HT-29 (cell line): ENCODE measurements around the gene MYH14. TPM values are rescaled to one million over a fixed set of nuclear protein-coding genes. Genes with fewer than 3 reads are reported as not detected.
A peak's percentile ranks its signal among the peaks of the same experiment; 100 is the strongest.

Experiments used
- DNase-seq: peaks from one replicate; pipeline ENCODE4 v3.0.0-alpha.2; 2015; ENCODE audit warnings: low spot score
- total RNA-seq: library from RNA; depleted of rRNA; stranded (reverse); fragments of >200 nt; shearing (Covaris generic); gene quantifications from 2 replicates; pipeline ENCODE4 v1.2.3, GENCODE V29; 2014; rRNA removed

Gene MYH14
- total RNA-seq: 130 and 172 TPM in 2 replicates

DNA sequence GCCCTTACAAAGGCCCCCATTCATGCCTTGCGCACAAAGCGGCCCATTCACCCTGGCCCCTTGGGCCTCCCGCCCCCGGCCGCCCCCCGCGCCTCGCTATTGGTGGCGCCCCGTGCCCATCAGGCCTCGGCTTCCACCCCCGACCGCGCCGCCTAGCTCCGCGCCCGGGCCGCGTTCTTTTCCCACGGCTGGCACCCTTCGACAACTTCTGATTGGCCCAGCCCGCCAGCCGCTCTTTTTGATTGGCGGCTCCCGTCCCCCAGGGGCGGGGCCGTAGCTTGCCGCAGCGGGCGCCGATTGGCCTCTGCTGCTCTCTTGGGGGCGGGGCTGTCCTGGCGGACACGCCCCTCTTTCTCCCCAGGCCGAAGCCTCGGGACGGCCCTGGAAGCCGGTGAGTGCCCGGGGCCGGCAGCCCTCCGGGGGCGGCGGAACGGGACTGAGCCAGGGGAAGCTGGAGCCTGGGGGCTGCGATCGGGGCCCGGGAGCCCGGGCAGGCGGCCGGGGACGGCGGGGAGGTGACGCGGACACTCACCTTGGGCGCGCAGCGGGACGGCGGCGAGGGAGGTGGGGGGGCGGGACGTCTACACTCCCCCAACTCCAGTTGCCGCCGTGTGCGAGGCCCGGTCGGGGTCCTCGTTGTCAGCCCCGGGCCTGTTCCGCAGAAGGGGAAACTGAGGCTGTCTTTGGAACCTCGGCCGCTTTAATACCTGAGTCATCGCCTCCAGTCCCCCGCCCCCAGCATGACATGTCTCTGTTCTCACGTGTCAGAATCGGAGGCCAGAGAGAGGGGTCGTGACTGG lies at the start of gene MYH14:
TSS of gene MYH14 (plus strand) at position 342 of the 800 bp plus-strand sequence. CDS start 6,744 bp downstream, outside the sequence.
- DNase-seq: peak; percentile 100

DNA sequence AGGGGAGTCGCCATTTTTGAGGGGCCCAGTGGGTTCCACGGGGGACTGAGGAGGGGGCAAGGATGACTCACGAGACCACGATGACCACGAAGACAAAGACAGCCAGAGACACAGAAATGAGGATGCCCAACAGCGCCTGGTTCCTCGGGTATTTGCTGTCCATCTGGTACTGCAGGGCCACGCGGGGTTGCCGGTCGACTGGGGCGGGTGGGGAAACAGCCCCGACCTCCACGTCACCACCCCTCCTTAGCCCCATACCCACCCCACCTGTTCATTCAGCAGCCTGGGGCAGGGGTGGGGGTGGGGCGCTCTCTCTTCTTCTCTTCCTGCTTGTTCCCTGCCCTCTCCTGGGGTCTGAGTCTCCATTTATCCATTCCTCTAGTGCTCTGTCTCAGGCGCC lies 48.9 kb upstream of the MYH14 start:
- DNase-seq: no peak

DNA sequence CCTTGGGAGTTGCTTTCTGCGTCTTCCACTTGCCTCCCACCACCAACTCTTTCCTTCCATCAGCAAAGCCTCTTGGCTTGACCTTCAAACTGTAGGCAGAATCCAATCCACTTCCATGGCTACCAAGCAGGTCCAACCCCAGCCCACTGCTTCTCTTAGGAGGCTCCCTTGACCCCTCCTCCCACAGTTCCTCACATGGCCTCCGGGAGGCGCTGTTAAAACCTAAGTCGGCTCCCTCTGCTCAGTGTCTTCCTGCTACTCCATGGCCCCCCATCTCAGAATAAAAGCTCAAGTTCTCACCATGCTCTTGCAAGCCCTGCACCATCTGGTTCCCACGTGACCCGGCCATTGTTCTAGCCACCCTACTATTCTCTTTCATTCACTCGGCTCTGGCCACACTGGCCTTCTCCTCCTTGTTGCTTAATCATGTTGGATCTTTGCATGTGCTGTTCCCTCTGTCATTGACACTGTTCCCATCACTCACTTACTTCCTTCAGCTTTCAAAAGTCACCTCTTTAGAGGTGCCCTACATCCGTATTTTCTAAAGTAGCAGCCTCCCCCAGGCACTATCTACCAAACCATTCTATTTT lies 47.8 kb upstream of the MYH14 start:
- no peak for DNase-seq

DNA sequence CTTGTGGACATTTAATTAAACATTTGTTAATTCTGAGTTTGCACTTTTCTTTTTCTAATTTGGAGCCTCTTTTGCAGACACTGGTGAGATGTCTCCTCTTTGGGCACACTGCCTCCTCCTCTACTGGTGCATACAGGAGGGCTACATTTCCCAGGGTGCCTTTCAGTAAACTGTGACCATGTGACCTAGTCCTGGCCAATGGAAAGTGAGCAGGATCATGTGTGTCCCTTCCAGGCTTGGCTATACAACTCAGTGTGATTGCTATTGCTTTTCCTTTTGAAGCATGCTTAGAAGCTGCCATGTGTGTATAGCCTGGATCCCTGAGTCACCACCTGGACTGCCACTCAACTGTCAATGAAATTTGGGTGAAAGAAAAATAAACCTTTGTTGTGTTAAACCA lies 44.8 kb upstream of the MYH14 start:
- peak; percentile 28 for DNase-seq

DNA sequence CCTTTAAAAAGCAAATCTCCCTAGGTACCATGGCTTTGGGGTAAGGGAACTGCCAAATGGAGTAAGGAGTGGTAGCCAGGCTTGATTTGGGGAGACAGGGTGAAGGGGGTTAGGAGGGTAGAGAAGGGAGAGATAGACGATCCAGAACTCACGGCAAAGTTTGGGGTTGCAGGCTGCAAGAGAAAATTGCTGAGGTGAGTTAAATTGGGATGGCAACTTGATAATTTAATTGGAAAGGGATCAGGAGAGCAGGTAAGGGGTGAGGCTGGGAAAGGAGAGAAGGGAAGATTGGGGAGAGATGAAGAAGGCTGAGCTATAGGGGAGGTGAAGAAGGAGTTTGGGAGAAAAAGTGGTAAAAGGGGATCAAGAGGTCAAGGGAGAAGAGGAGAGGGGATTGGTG lies 44.3 kb upstream of the MYH14 start:
- DNase-seq: no peak

DNA sequence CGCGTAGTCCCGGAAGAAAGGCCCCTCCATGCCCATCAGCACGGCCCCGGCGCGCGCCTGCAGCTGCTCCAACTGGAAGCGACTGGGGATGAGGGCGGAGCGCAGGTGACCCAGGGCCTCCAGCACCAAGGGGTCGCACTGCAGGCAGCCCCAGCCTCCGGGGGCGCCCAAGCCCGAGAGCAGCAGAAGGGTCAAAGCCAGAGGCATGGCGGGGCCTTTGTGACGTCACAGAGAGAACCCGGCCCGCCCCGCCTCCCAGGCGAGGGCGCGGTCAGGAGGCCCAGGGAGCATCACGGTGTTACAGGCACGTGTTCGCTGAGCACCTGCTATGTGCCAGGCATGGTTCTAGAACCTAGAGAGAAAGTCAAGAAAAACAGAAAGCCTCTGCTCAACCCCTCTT lies 40.4 kb upstream of the MYH14 start, which contains the start of gene IZUMO2:
TSS of gene IZUMO2 (minus strand) at position 294 of the 400 bp plus-strand sequence. CDS start at position 207, 87 bp downstream.
- DNase-seq: no peak

DNA sequence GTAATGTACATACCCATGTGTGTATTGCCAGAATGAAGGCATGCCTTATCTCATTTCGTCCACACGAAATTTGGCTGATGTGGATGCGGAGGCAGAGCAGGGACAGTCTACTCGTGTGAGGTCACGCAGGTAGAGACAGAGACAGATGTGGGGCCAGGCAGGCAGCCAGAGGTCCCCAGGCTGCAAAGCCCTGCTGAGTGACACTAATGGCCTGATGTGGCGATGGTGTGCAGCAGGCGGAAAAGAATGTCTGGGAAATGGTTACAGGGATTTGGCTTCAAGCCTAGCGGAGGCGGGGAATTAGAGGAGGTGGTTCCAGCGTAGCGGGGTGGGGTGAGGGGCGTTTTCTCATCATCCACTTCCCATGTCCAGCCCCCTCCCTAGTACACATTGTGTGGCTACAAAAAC lies 36.1 kb upstream of the MYH14 start:
- peak; percentile 89 for DNase-seq

DNA sequence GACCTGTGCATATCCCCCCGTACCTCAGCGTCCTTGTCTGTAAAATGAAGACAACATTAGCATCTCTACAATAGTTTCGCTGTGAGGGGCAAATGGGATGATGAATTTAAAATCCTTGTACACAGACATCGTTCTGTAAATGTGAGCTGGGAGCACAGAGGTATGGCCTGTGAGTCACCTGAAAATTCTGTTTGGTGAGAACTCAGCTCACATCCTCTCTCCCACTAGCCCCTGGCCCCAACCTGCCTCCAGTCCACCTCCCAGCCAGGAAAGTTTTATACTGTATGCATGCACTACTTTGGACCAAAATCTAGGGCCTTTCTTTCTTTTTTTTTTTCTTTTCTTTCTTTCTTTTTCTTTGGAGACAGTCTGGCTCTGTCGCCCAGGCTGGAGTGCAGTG lies 31.7 kb upstream of the MYH14 start:
- no peak for DNase-seq

DNA sequence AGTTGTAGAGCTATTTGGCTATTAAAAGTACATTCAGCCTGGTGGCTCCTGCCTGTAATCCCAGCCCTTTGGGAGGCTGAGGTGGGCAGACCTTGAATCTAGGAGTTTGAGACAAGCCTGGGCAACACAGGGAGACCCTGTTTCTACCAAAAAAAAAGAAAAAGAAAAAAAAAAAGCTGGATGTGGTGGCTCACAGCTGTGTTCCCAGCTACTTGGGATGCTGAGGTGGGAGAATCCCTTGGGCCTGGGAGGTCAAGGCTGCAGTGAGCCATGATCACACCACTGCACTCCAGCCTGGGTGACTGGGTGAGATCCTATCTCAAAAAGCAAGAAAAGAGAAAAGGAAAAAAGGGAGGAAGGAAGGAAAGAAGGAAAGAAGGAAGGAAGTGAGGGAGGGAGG lies 30.7 kb upstream of the MYH14 start:
- DNase-seq: no peak

DNA sequence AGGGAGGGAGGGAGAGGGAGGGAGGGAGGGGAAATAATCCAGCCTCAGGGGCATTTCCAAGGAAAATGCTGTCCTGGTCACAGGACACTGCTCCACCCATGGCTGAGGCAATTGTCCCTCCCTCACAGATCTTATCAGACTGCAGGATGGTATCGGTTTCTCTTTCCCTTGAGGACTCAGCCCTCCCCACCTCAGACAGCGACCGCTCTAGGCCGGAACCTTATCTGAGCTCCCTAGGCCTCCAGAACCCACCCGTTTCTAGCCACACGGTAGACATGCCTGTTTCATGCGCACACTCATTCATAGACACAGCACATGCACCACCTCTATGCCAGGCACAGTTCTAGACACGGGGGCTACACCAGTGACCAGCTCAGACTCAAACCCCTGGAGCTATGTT lies 30.3 kb upstream of the MYH14 start:
- DNase-seq: peak; percentile 97

DNA sequence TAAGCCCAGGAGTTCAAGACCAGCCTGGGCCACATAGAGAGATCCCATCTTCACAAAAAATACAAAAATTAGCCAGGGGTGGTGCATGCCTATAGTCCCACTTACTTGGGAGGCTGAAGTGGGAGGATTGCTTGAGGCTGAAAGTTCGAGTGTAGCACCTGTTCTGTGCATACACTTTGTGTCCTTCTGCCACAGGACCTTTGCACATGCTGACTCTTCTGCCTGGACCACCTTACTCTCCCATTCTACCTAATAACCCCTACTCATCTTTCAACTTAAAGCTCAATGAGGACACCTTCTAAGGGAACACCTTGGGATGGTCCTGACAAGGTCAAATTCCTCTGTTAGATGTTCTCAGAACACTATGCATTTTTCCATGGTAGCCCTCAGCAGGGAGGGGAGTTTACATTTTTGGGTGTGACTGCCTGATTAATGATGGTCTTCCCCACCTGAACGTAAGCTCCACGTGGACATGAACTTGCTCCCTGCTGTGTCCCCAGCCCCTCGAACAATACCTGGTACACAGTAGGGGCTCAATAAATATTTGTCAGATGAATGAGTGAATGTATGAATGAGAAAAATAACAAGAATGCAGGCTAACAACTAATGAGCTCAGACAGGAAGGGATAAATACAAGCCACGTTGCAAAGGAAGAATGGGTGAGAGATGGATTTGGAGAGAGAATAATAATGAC lies 29.2 kb upstream of the MYH14 start:
- DNase-seq: no peak

DNA sequence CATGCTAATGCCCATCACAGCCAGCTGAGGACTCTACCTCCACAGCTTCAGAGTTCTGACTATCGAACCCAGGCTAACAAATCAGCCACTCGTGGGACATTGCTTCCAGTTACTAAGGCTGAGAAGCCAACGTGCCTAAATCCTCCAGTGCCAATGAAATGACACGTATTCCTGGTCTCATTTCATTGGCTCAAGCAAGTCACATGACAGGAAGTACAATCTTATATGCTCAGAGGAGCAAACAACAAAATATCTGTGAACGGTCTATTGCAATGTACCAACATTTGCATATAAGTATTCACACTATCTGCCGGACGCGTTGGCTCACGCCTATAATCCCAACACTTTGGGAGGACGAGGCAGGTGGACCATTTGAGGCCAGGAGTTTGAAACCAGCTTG lies 27.5 kb upstream of the MYH14 start:
- DNase-seq: no peak

DNA sequence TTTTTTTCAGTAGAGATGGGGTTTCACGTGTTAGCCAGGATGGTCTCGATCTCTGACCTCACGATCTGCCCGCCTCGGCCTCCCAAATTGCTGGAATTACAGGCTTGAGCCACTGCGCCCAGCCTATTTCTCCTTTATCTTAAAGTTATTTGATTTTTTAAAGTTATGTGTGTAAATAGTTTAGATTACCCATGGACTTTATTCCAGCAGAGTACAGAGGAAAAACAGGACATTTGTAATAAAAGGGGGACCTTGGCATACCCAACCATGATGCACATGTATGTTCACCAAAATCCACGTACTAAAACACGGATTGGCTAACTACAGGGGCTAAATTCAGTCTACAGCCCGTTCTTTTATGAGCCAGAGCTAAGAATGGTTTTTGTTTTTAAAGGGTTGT lies 26.6 kb upstream of the MYH14 start:
- no peak for DNase-seq

DNA sequence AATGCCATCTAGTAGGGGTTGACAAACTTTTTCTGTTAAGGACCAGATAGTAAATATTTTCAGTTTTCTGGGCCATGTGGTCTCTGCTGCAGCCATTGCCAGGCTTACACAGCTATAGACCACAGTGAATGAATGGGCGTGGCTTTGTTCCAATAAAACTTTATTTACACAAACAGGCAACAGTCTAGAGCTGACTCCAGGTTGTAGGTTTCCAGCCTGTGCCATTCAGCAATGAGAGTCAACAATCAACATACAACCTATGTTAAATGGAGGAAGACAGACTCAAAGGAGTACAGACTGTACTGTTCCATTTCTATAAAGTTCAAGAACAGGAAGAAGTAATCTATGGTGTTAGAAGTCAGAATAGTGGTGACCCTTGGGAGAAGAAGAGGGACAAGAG lies 25.1 kb upstream of the MYH14 start:
- DNase-seq: peak; percentile 72

DNA sequence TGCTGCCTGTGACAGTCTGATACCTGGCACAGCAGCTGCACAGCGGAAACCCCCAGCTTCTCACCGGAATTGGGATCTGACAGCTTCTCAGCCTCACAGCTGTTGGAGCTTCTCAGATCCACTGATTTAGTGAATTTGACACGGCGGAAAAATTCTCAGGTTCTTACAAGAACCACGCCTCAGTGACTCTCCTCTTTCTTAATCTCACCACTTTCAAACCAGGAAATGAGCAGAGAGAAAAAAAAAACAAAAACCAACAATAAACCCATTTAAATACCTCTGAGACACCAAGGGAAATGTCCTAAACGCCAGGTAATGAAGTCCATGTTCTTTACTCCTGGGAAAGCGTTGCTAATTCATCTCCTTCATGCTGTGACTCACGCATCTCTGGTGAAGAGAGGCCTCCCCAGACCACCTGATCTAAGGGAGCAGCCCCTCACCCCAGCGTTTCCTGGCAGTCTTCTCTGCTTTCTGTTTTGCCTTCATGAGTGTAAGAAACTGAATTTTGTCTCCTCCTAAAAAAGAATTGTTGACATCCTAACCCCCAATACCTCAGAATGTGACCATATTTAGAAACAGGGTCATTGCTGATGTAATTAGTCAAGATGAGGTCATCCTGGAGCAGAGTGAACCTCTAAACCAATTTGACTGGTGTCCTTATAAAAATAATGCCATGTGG lies 24.4 kb upstream of the MYH14 start:
- no peak for DNase-seq

DNA sequence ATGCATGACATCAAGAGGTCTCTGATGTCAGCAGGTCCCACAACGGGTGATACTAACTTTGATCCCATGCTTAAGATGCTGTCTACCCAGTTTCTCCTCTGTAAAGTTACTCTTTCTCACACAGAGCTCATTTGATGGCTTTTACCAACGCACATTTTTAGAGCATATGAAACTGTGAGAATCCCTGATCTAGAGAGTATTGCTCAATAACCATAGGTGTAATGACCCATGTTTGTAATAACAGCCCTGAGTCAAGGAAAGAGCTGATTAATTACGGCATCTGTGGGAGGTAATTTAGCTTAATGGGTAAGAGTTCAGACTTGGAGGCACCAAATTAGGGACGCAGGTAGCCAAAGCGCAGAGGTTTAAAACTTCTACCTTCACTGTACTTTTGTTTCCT lies 22.3 kb upstream of the MYH14 start:
- no peak for DNase-seq

DNA sequence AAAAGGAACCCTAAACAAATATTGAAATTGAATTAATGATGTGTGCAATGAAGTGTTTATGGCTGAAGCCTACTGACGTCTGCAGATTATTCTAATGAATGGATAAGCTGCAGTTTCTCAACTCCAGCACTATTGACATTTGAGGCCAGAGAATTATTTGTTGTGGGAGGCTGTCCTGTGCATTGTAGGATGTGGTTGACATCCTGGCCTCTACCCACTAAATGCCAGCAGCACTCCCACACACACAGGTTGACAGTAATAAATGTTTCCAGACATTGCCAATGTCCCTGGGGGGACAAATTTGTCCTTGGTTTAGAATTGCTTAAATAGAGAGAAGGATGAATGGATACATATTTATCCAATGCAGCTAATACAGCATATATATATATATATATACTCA lies 19.2 kb upstream of the MYH14 start:
- DNase-seq: no peak

DNA sequence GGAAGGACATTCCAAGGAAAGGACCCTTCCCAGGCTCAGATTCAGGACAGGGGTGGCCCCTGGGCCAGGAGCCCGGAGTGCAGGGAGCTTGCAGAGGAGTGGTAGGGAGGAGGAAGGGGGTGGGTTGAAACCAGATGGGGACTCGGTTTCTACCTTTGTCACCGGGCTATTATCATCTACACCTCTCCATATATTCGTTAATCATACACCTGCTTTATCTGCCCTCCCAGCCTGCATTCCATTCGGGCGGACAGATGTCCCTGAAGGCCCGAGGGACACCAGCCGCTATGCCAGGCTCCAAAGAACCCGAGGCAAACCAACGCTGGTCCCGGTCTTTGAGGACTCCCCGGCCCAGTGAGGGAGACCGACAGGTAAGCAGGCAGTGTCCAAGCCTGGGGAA lies 15.5 kb upstream of the MYH14 start:
- peak; percentile 76 for DNase-seq

DNA sequence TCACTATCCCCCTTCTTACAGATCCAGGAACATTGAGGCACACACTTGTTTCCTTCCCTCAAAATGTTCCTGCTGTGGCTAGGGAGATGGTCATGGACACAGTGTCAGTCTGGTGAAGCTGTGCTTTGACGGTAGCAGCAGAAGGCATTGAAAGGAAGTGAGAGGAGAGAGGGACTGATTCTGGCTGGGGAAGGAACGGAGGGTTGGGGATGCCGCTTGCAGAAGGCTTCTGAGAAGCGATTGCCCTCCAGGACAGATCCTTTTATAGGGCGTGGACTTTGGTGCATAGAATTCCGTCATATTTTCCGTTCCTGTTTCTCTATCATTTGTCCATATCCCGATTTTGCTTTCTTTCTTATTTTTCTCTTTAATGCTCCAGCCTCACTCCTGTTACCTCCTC lies 14.1 kb upstream of the MYH14 start:
- peak; percentile 54 for DNase-seq

DNA sequence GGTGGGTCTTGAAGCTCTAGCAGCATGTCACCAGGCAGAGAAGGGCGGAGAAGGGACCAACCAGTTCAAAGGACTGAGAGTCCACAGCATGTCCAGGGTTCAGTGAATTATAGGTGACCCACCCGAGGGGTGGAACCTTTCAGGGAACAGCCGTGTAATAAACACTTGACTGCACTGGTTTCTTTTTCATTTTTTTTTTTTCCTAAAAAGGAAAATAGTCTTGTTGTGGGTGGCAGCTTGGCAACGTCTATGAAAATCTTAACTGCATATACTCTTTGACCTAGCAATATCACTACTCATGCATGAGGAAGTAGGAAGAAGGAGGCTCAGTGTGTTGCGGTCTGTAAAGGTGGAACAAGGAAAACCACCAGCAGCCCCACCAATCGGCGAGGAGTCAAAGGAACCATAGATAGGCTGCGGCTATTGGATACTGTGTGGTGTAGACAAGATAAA lies 13.0 kb upstream of the MYH14 start:
- DNase-seq: peak; percentile 99

DNA sequence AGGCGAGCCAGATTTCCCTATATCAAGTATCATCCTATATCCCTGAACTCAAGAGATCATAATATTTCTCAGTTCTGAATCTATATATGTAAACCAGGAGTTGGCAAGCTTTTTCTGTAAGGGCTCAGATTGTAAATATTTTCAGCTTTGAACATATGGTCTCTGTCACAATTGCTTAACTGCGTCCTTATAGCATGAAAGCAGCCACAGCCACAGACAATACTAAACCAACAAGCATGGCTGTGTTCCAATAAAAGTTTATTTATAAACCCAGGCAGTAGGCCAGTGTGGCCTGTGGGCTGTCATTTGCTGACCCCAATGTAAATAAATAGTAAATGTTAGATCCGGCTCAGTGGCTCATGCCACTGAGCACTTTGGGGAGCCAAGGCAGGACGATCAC lies 12.2 kb upstream of the MYH14 start:
- DNase-seq: peak; percentile 91
